GM19351 (cell line): ENCODE results near the gene CNOT11.
"Not testable (repeated sequence)": the region's sequence is repeated elsewhere in the genome, so short reads cannot be mapped to it uniquely, and the experiment has no call there.

ENCODE experiments used
- ATAC-seq: cut with Tn5 transposase; IDR thresholded peaks from one replicate; pipeline ENCODE4 v1.9.1; 2021; ENCODE audit warnings: mild to moderate bottlenecking, moderate library complexity; ENCODE audit not compliant: unreplicated experiment

CNOT11 gene

DNA sequence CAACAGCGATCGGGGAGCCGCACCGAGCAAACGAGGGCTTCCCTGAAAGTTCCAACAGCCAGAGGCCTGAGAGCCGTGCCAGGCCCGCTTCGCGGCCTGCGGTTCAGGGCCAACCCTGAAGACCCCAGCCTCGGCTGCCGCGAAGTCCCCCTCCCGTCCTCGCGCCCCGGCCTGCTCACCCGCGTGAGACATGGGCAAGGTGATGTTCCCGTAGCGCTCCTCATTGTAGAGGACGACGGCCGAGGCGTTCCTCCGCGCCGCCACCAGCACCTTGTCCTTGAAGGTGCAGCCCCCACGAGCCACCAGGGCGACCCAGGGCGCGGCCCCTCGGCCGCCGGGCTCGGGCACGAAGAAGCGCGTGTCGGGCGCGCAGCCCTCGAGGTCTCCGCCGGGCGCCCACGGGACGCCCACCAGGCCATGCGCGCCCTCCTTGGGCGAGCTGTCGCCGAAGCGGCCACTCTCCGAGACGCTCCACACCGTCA lies 55.3 kb downstream of the CNOT11 start:
- ATAC-seq, result peak; percentile 15

GRCh38 chr2:101308432-101309210 lies 55.9 kb downstream of the CNOT11 start, which contains the start of gene RNF149:
RNF149 (minus strand) TSS chr2:101308701; CDS start chr2:101308588, 113 bp downstream.
- peak; percentile 55 for ATAC-seq

DNA sequence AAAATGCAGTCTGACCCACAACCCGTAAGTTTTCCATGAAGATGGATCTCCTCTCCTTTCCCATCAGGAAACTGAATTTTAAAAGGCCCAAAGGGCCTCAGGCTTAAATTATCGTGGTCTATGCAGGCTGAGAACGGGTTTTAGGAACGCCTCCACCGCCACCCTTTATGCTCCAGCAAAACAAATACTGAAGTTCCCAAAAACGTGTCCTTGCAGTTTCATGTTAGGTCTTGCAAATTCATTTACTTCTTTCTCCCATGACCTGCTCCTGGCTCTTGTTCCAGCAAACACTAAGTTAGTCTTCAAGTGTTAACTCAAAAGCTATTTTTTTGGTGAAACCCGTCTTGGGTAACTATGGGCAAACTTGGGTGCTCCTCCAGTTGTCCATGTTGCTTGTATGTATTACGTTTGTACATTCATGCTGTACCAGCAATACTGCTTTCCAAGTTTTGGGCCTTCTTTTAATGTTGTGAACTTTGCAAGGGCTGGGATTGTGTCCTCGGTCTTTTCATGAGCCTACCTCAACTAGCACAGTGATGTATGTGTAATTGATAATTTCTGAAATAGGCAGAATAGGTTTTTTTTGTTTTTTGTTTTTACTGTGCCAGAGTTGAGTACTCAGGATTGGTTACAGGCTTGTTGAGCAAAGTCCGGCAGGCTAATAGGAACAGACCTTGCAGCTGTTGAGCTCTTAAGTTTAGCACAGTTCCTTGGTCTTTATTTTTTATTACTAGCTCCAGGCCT lies 57.6 kb downstream of the CNOT11 start:
- ATAC-seq, result no peak

DNA sequence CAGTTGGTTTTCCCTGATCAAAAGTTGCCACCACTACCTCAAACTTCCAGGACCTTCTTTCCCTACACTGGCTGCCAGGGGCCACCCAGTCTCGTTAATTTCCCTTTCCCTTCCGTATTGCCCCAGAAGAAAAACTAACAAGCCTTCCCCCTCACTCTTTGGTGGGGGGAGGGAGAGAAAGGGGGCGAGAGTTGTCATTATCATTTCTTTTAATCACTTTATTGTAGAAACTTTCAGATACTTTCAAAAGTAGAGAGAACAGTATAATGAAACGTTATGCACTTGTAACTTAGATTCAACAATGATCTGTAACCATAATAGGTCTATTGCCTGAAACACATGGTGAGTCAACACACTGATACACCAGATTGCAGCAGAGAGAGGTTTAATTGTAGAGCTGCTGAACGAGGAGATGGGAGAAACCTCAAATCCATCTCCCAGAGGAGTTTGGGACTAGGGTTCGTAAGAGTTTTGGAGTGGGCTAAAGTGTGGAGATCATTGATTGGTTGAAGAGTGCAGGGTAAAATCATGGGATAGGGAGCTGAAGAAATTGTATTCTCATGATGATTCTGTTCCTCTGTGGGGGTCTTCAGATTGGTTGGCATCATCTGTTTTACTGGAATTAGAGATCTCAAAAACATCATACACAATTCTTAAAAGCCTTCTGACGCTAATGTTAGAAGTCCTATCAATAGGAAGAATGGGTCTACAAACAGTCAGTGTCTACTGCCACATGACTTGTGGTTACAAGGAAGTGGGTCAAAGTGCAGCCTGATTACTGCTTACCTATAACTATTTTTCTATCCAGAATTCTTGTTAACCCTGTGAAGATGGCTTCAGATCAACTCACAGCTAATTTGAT lies 58.4 kb downstream of the CNOT11 start:
- no peak for ATAC-seq

- no peak for ATAC-seq
These were observed 59.0 kb downstream of the CNOT11 start for GRCh38 chr2:101311696-101312017.

DNA sequence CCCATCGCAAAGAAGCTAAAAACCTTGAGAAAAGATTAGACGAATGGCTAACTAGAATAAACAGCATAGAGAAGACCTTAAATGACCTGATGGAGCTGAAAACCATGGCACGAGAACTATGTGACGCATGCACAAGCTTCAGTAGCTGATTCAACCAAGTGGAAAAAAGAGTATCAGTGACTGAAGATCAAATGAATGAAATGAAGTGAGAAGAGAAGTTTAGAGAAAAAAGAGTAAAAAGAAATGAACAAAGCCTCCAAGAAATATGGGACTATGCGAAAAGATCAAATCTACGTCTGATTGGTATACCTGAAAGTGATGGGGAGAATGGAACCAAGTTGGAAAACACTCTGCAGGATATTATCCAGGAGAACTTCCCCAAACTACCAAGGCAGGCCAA lies 63.9 kb downstream of the CNOT11 start:
- not testable (repeated sequence) for ATAC-seq
